Renal cortex interstitium (tissue), 11 donors: Measurements from ENCODE around the gene VRTN. TPM values are rescaled to one million over a fixed set of nuclear protein-coding genes. Genes with fewer than 3 reads are reported as not detected.
A peak's percentile ranks its signal among the peaks of the same experiment; 100 is the strongest.
"Not testable (repeated sequence)": the region's sequence is repeated elsewhere in the genome, so short reads cannot be mapped to it uniquely, and the experiment has no call there.

Source experiments
- DNase-seq, 11 donors: peaks; one replicate each; pipeline ENCODE4 v3.0.0-alpha.2; 2013; ENCODE audit warnings: low read depth in 9 of 11, low spot score in 4 of 11; ENCODE audit errors: extremely low read depth in 1 of 11
- polyA plus RNA-seq, 3 donors: library from polyadenylated mRNA; unstranded; fragments of 120-200 nt; gene quantifications; one replicate each; pipeline ENCODE4 v1.2.1, GENCODE V29; 2013; ENCODE audit not compliant: insufficient read length in 3 of 3

Gene VRTN
- polyA plus RNA-seq, 3 donors: not detected

- DNase-seq: no peak
Observed at GRCh38 chr14:74347097-74347794, 1.0 kb upstream of the VRTN start.

- DNase-seq: no peak
Observed at GRCh38 chr14:74347795-74348100, 523 bp upstream of the VRTN start.

GRCh38 chr14:74348735-74349463, 628 bp downstream of the VRTN start:
- DNase-seq: no peak

- no peak for DNase-seq
Observed at GRCh38 chr14:74349757-74350156, 1.5 kb downstream of the VRTN start.

- no peak for DNase-seq
Observed at GRCh38 chr14:74350211-74350927, 2.1 kb downstream of the VRTN start.

GRCh38 chr14:74350928-74351323, 2.7 kb downstream of the VRTN start:
- DNase-seq: no peak

DNA sequence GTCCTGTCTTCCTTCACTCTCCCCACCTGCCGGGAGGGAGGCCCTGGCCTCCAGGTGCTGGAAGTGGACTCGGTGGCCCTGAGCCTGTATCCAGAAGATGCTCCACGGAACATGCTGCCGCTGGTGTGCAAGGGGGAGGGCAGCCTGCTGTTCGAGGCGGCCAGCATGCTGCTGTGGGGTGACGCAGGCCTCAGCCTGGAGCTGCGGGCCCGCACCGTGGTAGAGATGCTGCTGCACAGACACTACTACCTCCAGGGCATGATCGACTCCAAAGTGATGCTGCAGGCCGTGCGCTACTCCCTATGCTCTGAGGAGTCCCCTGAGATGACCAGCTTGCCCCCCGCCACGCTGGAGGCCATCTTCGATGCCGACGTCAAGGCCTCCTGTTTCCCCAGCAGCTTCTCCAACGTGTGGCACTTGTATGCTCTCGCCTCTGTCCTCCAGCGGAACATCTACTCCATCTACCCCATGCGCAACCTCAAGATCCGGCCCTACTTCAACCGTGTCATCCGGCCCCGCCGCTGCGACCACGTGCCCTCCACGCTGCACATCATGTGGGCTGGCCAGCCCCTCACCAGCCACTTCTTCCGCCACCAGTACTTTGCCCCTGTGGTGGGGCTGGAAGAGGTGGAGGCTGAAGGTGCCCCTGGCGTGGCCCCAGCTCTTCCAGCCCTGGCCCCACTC, 8.8 kb downstream of the VRTN start:
- no peak for DNase-seq

DNA sequence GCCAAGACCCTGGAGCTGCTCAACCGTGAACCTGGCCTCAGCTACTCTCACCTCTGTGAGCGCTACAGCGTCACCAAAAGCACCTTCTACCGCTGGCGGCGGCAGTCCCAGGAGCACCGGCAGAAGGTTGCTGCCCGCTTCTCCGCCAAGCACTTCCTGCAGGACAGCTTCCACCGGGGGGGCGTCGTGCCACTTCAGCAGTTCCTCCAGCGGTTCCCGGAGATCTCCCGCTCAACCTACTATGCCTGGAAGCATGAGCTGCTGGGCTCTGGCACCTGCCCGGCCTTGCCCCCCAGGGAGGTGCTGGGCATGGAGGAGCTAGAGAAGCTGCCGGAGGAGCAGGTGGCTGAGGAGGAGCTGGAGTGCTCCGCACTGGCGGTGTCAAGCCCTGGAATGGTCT, 9.3 kb downstream of the VRTN start:
- DNase-seq: no peak

DNA sequence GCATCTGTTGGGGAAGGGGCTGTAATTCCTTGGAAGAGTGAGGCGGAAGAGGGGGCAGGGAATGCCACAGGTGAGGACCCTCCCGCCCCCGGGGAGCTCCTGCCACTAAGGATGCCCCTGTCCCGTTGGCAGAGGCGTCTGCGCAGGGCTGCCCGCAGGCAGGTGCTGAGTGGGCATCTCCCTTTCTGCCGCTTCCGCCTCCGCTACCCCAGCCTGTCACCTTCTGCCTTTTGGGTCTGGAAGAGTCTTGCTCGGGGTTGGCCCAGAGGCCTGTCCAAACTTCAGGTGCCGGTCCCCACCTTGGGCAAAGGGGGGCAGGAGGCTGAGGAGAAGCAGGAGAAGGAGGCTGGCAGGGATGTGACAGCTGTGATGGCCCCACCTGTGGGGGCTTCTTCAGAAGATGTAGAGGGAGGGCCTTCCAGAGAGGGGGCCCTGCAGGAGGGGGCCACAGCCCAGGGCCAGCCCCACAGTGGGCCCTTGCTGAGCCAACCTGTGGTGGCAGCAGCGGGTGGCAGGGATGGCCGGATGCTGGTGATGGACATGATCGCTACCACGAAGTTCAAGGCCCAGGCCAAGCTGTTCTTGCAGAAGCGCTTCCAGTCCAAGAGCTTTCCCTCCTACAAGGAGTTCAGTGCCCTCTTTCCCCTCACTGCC, 10.0 kb downstream of the VRTN start:
- no peak for DNase-seq

- DNase-seq: no peak
Observed at GRCh38 chr14:74360163-74360562, 11.9 kb downstream of the VRTN start.

DNA sequence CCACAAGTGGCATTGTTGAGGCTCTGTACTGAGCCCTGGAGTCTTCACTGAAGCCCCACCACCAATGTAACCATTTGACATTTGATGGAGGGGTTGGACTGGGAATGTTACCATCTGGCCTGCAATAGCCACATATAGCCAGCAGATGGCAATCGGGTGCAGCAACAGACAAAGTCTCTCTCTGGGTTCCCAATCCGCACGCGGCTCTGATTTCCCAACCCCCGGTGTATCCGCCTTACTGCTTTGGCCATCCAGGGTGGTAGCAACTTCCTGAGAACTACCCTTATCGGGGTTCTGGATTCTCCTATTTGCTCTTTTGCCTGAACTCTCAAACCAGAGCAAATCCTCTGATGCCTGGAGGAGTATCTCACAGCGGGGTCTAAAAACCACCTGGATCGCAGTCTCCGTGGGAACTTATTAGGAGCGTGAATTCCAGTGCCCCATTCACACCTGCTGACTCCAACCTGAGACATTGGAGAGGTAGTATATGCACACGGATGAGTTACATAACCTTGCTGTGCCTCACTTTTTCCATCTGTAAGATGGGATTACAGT, 14.2 kb downstream of the VRTN start:
- DNase-seq: peak; percentile 46 to 68 (median 55)

DNA sequence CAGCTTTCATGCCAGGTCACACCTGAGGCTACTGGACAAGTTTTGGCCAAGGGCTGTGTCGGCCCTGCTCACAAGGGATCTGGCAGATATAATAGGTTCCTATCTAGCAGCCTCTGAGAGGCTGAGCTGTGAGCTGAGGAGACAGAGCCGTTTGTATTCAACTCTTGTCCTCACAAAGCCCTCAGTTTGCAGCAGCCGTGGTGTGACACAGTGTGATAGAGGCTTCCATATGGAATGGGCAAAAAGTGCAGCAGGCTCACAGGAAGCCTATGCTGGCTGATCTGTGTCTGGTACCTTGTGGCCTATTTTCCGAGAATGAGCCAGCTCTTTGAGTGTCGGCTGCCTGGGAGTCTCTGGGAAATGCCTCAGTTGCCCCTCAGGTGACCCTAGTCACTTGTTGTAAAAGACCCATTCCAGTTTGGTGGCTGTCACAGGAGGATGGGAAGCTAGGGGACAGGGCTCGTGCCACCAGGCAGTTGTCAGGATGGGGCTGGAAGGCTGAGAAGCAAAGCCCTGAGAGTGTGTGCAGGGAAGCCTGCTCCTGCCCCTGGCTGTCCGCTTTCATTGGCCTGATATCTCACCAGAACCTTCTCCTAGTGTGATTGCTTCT, 16.1 kb downstream of the VRTN start:
- DNase-seq: no peak

DNA sequence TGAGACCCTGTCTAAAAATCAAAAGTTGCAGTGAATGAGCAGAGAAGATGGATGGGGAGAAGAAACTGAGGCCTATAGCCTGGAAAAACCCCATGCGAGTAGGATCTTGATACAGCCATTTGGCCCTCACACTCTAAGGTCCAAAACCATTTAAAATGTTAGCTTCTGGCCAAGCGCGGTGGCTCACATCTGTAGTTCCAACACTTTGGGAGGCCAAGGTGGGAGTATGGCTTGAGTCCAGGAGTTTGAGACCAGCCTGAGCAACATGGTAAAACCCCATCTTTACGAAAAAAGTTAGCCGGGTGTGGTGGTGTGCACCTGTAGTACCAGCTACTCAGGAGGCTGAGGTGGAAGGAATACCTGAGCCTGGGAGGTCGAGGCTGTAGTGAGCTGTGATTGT, 19.8 kb downstream of the VRTN start:
- DNase-seq: no peak

- DNase-seq: no peak
Observed at GRCh38 chr14:74368441-74368840, 20.2 kb downstream of the VRTN start.

GRCh38 chr14:74377976-74378690, 29.9 kb downstream of the VRTN start:
- no peak for DNase-seq

GRCh38 chr14:74380172-74380571, 31.9 kb downstream of the VRTN start:
- no peak for DNase-seq

DNA sequence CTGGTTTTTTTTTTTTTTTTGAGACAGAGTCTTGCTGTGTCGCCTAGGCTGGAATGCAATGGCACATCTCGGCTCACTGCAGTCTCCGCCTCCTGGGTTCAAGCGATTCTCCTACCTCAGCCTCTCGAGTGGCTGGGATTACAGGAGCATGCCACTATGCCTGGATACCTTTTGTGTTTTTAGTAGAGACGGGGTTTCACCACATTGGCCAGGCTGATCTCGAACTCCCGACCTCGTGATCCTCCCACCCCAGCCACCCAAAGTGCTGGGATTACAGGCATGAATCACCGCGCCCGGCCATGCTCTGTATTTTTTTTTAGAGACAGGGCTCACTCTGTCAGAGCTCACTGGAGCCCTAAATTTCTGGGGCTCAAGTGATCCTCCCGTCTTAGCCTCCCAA, 32.6 kb downstream of the VRTN start:
- no peak for DNase-seq

GRCh38 chr14:74381571-74381970, 33.3 kb downstream of the VRTN start:
- DNase-seq: not testable (repeated sequence)
